NT2/D1 (cell line): ENCODE measurements around the gene SLC7A6.

Source experiments
- DNase-seq: peaks from one replicate; pipeline ENCODE4 v3.0.0-alpha.2; 2011; ENCODE audit warnings: low read depth, low spot score
- H3K27me3 ChIP-seq: 2 replicates; pipeline ENCODE4 v1.6.0; 2011; ENCODE audit warnings: mild to moderate bottlenecking; ENCODE audit not compliant: insufficient read length, insufficient read depth
- H3K36me3 ChIP-seq: 2 replicates; pipeline ENCODE4 v1.6.1; 2011; ENCODE audit warnings: mild to moderate bottlenecking, low read length, mixed read lengths; ENCODE audit not compliant: insufficient read depth, insufficient read length
- H3K4me1 ChIP-seq: 2 replicates; pipeline ENCODE4 v1.5.1; 2011; ENCODE audit not compliant: insufficient read depth, insufficient read length
- H3K4me3 ChIP-seq: 2 replicates; pipeline ENCODE4 v1.5.1; 2011; ENCODE audit warnings: low read depth; ENCODE audit not compliant: insufficient read length
- H3K9ac ChIP-seq: 2 replicates; pipeline ENCODE4 v1.6.0; 2011; ENCODE audit warnings: low read depth; ENCODE audit not compliant: insufficient read length
- H3K9me3 ChIP-seq: 2 replicates; pipeline ENCODE4 v1.5.1; 2011; ENCODE audit warnings: mild to moderate bottlenecking, low read length; ENCODE audit not compliant: insufficient read depth
- SUZ12 ChIP-seq: IDR thresholded peaks from 2 replicates; pipeline ENCODE4 v1.6.1; 2011; ENCODE audit not compliant: insufficient read length, insufficient read depth; ENCODE audit errors: extremely low read depth
- YY1 ChIP-seq: IDR thresholded peaks from 2 replicates; pipeline ENCODE4 v1.6.1; 2011; ENCODE audit not compliant: insufficient read length, insufficient read depth
- ZNF274 ChIP-seq: IDR thresholded peaks from 2 replicates; pipeline ENCODE4 v1.6.1; 2011; ENCODE audit warnings: mild to moderate bottlenecking, low read depth, low read length

SLC7A6 gene

DNA sequence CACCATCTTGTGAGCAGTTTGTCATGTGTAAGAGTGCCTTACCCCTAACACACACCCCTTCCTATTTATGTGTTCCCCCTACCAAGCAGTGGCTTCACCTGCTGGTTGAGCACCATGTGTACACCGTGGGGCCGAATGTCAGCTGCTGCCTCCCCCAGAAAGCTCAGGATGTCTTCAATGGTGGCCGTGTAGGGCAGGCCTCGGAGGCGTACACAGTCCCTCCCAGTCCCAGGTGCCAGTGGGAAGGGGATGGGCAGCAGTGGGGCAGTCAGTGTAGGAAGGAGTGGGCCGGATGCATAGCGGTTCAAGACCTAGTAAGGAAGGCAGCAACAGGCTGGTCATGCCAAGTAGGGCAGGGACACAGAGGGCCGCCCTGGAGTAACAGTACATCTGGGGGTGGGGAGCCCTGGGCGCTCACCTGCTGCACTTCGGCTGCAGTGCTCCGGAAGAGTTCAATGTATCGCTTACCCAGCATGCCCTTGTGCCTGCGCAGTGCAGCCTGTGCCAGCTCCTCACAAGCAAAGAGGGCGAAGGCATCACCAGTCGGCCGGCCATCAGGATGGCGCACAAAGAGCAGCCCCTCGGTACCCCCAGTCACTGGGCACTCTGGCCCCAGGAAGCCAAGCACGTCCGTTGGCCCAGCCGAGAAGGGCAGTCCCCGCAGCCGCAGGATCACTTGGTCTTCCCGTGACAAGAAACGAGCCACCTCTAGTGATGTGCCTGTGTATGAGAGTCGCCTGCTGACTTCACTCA, 32.8 kb upstream of the SLC7A6 start:
- Histone ChIP-seq H3K9me3 (no peaks in the 10 kb centered on the region), H3K27me3 (peaks cover 24% of the 10 kb centered on the region), H3K4me1 (peaks cover 8% of the 10 kb centered on the region), H3K9ac (no peak overlapping the region), H3K36me3 (peaks cover 51% of the 10 kb centered on the region), H3K4me3 (no peak overlapping the region)
- DNase-seq: no peak
- TF ChIP-seq SUZ12: no peak
- no peak for TF ChIP-seq ZNF274
- TF ChIP-seq YY1: no peak

DNA sequence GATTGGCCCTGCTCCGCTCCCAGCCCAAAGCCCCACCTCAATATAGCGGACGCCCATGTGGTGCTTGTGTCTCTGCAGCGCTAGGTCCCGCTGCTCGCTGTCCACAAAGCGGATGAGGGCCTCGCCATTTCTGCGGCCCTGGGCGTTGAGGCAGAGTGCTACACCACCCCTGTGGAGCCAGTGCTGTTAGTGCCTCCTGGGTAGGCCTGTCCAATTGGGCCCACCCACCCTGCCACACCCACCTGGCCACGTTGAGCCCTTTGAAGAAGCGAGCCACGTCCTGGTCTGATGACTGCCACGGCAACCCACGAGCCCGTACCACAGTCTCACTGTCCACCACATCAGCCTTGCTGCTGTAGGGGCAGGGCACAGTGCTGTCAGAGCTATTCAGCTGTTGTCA, 32.0 kb upstream of the SLC7A6 start:
- no peaks in the 10 kb centered on the region for H3K9me3 ChIP-seq
- H3K9ac ChIP-seq: no peak overlapping the region
- peaks cover 26% of the 10 kb centered on the region for H3K27me3 ChIP-seq
- H3K4me1 ChIP-seq: peaks cover 8% of the 10 kb centered on the region
- peaks cover 45% of the 10 kb centered on the region for H3K36me3 ChIP-seq
- DNase-seq: no peak
- no peak for TF ChIP-seq ZNF274
- no peak for TF ChIP-seq SUZ12
- no peak for TF ChIP-seq YY1
- H3K4me3 ChIP-seq: no peak overlapping the region

DNA sequence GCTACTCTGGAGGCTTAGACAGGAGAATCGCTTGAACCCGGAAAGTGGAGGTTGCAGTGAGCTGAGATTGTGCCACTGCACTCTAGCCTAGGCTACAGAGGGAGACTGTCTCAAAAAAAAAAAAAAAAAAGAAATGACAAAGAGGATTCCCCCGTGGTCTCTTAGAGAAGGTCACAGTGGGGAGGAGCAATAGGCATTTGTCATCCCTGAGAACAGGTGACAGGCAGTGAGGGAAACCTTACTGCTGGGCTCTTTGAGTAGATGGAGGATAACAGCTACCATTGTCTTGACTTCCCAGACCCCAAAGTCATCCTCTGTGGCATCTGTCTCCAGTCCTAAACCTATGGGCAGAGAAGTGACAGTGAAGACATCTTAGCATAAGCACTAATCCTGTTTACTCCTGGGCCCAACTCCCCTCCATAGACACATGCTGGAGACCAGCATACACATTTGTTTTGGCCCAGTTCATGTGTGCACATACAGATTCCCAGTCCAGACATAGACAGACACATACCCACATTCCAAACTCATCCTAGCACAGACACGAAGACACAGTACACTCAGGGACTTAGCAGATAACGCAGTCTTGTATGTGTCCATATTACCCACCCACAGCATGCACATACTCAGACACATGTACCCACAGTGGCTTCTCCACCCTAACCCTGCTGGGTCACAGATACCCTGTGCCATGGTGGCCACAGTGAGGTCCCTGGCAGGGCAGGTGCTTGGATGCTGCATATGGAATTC, 31.1 kb upstream of the SLC7A6 start:
- Histone ChIP-seq H3K9ac (no peak overlapping the region), H3K36me3 (peaks cover 38% of the 10 kb centered on the region), H3K4me1 (peaks cover 8% of the 10 kb centered on the region), H3K4me3 (no peak overlapping the region), H3K9me3 (no peaks in the 10 kb centered on the region), H3K27me3 (peaks cover 26% of the 10 kb centered on the region)
- TF ChIP-seq ZNF274 (no peak), YY1 (no peak), SUZ12 (no peak)
- DNase-seq: no peak

DNA sequence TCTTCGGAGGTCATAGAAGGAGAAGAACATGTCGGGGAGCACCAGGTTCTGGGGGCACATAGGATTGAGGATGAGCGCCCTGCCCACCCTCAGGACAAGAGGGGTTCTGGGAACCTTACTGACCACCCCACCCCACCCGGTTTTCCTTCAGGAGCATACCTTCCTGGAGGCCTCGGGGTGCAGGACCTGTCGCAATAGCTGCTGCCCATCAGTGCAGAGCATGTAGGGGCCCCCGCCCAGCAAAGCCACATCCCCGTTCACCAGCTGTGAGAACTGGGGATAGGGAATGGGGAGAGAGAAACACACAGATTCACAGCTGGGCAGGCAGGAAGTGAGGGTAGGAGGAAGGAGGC, 30.5 kb upstream of the SLC7A6 start:
- peaks cover 8% of the 10 kb centered on the region for H3K4me1 ChIP-seq
- no peak for TF ChIP-seq SUZ12
- no peak for TF ChIP-seq YY1
- TF ChIP-seq ZNF274: no peak
- H3K9ac ChIP-seq: no peak overlapping the region
- H3K36me3 ChIP-seq: peaks cover 34% of the 10 kb centered on the region
- no peaks in the 10 kb centered on the region for H3K9me3 ChIP-seq
- H3K27me3 ChIP-seq: peaks cover 27% of the 10 kb centered on the region
- DNase-seq: no peak
- no peak overlapping the region for H3K4me3 ChIP-seq

DNA sequence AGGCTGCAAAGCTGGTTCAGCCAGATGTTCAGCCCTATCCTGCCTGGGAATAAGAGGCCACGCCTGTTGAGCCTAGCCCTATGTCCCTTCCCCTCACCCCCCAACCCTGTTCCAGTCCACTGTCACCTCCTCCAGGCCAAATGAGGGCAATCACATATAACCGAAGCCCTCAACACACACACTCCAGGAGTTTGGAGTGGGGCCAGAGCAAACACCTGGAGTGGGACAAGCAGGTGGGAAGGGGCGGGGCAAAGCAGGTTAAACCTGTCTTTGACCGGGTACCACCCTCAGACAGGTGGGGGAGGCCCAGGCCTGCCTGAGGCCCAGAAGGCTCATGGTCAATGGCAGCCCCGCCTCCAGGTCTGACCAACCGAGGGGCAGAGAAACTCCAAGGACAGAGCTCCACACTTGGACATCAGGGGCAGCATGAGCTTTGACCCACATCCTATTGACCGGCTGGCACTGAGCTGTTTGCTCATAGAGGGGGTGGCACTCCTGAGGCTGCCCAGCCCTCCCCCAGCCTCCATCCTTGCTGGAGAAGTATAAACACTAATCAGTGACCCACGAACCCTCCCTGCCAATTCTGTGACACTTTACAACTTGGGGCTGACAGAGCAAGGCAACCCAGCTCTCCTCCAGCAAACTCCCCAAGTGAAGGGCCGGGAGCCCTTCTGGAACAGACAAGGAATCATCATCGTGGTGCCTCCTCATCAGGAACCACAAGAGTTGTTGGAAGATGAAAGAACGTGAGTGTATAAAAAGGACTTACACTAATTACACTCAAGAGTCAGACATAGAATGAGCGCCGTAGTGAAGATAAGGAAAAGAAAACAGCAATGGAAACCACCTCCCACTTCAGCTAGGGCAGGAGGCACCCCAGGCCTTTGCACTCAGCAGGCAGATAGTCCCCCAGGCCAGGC, 29.9 kb upstream of the SLC7A6 start:
- DNase-seq: no peak
- TF ChIP-seq YY1 (no peak), SUZ12 (no peak), ZNF274 (no peak)
- Histone ChIP-seq H3K9ac (peak overlapping the region; percentile 87), H3K4me3 (peak overlapping the region; percentile 89), H3K9me3 (no peaks in the 10 kb centered on the region), H3K36me3 (peaks cover 34% of the 10 kb centered on the region), H3K27me3 (peaks cover 29% of the 10 kb centered on the region), H3K4me1 (peaks cover 8% of the 10 kb centered on the region)

DNA sequence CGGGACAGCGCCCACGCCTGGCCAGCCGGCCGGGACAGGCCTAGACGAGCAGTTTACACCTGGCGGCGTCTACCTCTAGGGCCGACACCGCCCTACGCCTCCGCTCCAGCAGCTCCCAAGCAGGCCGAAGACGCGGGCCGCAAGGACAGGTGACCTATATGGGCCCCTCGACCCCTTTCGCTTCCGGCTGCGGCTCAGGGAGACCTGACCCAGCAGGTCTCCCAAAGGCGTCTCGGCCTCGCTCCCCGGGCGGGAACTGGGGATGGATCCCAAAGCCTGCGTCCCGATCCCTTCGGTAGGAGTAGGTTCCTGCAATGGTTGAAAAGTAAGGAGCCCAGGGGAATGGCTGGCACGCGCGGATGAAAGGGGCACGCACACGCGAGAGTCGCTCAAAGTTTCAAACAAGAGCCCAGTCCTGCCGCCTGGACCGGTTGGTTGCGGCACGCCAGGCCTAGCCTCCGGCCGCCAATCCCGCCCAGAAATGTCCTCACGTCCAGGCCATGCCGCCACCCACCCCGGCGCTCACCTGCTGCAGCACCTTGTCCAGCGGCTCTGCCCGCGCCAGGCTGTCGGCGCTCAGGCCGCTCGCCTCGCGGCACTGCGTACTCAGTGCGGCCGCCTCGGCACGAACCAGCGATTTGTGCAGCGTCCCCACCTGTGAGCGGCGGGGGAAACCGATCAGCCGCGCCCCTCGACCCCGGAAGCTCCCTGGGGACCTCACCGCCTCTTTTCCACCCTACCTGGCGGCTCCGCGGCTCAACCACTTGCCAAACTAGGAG, 29.0 kb upstream of the SLC7A6 start:
- DNase-seq: no peak
- H3K9ac ChIP-seq: peak overlapping the region; percentile 87

More for the DNA sequence above, 29.0 kb upstream of the SLC7A6 start:
- Histone ChIP-seq H3K27me3 (peaks cover 29% of the 10 kb centered on the region), H3K36me3 (peaks cover 25% of the 10 kb centered on the region), H3K4me3 (peak overlapping the region; percentile 89), H3K4me1 (peaks cover 11% of the 10 kb centered on the region), H3K9me3 (no peaks in the 10 kb centered on the region)
- peak; percentile 25 for TF ChIP-seq SUZ12
- no peak for TF ChIP-seq YY1
- TF ChIP-seq ZNF274: no peak
